Body of pancreas (tissue), 4 donors: ENCODE results near the gene RGS8. TPM values are rescaled to one million over a fixed set of nuclear protein-coding genes. Genes with fewer than 3 reads are reported as not detected.

Experiments used
- ATAC-seq: fragments of 150-250 bp; one replicate; pipeline ENCODE4 v1.9.1; 2016
- DNase-seq, 4 donors: peaks; one replicate each; pipeline ENCODE4 v3.0.0-alpha.2; 2019
- H3K27ac ChIP-seq, 4 donors: fragments of 200-600 bp; sonication (generic); 1 replicate in 3 of 4; 2 replicates in 1 of 4; pipeline versions ENCODE4 v1.5.1 to v1.6.1; 2016 to 2019; ENCODE audit warnings: mild to moderate bottlenecking in 1 of 4, mixed read lengths in 1 of 4, moderate library complexity in 1 of 4
- H3K27me3 ChIP-seq, 2 donors: fragments of 200-600 bp; sonication (generic); one replicate each; pipeline ENCODE4 v1.6.0; 2016; ENCODE audit warnings: mild to moderate bottlenecking in 1 of 2
- H3K36me3 ChIP-seq, 2 donors: fragments of 200-600 bp; sonication (generic); replicated peaks in 1 of 2; 2 replicates each; pipeline ENCODE4 v1.5.1; 2016; ENCODE audit warnings: low read depth in 2 of 2; ENCODE audit not compliant: insufficient read depth in 1 of 2
- H3K4me1 ChIP-seq: fragments of 200-600 bp; sonication (generic); one replicate; pipeline ENCODE4 v1.6.0; 2016
- H3K4me3 ChIP-seq, 2 donors: fragments of 200-600 bp; sonication (generic); 1 replicate in 1 of 2; 2 replicates in 1 of 2; pipeline ENCODE4 v1.5.1; 2016 to 2019
- H3K9me3 ChIP-seq, 3 donors: fragments of 200-600 bp; sonication (generic); 1 replicate in 2 of 3; 2 replicates in 1 of 3; pipeline ENCODE4 v1.5.1; 2016
- CTCF ChIP-seq, 7 experiments: fragments of 450-650 bp in 4 of 7; fragments of 200-600 bp in 3 of 7; sonication (generic) in 3 of 7; IDR thresholded peaks; one replicate each; pipeline ENCODE4 v1.5.1; 2016 to 2019; ENCODE audit warnings: antibody characterized with exemption in 7 of 7
- POLR2A ChIP-seq, 3 donors: fragments of 450-650 bp; IDR thresholded peaks; one replicate each; pipeline ENCODE4 v1.6.1; 2016; ENCODE audit warnings: antibody characterized with exemption in 3 of 3, mild to moderate bottlenecking in 2 of 3
- WGBS, 2 donors: methylation state at CpG; one replicate each; pipeline ENCODE4 v1.1.5; 2017; 5-methylcytosine and 5-hydroxymethylcytosine counted together
- intact Hi-C: fragments of 100-400 bp; cut with DNase I; formaldehyde crosslinking; loops from one replicate; pipeline ENCODE4 v1.15.1; 2023
- total RNA-seq, 2 donors: library from RNA; depleted of rRNA; stranded (reverse); fragments of >200 nt; gene quantifications; one replicate each; pipeline ENCODE4 v1.1.0, GENCODE V29; 2016

Gene RGS8
- total RNA-seq, 2 donors from 2014 or later = not detected

- no peak for TF ChIP-seq POLR2A (IDR thresholded peaks at IDR 0.05)
- no peak for TF ChIP-seq CTCF (IDR thresholded peaks at IDR 0.05)
- DNase-seq = no peak
- no peaks in the 10 kb centered on the region for H3K4me1 ChIP-seq
- no peaks in the 10 kb centered on the region for H3K9me3 ChIP-seq
- H3K4me3 ChIP-seq = no peak overlapping the region
- no peaks in the 10 kb centered on the region for H3K36me3 ChIP-seq
- ATAC-seq = no peak
- H3K27ac ChIP-seq = no peak overlapping the region
- intact Hi-C loops = no loop called here
- 57 to 64% methylated on average over 3 of the region's 3 CpGs for WGBS, 2 donors
- no peaks in the 10 kb centered on the region for H3K27me3 ChIP-seq
Observed at GRCh38 chr1:182652933-182653332, 31.5 kb downstream of the RGS8 start.

- Histone ChIP-seq H3K4me1 (no peaks in the 10 kb centered on the region), H3K27me3 (no peaks in the 10 kb centered on the region), H3K4me3 (no peak overlapping the region), H3K36me3 (no peaks in the 10 kb centered on the region), H3K27ac (no peak overlapping the region), H3K9me3 (no peaks in the 10 kb centered on the region)
- ATAC-seq (no peak), DNase-seq (no peak)
- WGBS, 2 donors = 51 to 53% methylated on average over 3 of the region's 3 CpGs
- intact Hi-C loops = no loop called here
- TF ChIP-seq POLR2A (IDR thresholded peaks at IDR 0.05) (no peak), CTCF (IDR thresholded peaks at IDR 0.05) (no peak)
Observed at GRCh38 chr1:182651339-182651724, 33.1 kb downstream of the RGS8 start.

- Histone ChIP-seq H3K9me3 (no peaks in the 10 kb centered on the region), H3K27me3 (no peaks in the 10 kb centered on the region), H3K27ac (no peak overlapping the region), H3K36me3 (no peaks in the 10 kb centered on the region), H3K4me3 (no peak overlapping the region), H3K4me1 (no peaks in the 10 kb centered on the region)
- intact Hi-C loops = no loop called here
- ATAC-seq (no peak), DNase-seq (no peak)
- 73 to 77% methylated on average over 6 of the region's 6 CpGs for WGBS, 2 donors
- no peak for TF ChIP-seq CTCF (IDR thresholded peaks at IDR 0.05)
- no peak for TF ChIP-seq POLR2A (IDR thresholded peaks at IDR 0.05)
Observed at GRCh38 chr1:182650678-182651338, 33.6 kb downstream of the RGS8 start.

GRCh38 chr1:182649041-182649440, 35.3 kb downstream of the RGS8 start:
- Histone ChIP-seq H3K4me3 (no peak overlapping the region), H3K9me3 (no peaks in the 10 kb centered on the region), H3K27ac (no peak overlapping the region), H3K27me3 (no peaks in the 10 kb centered on the region), H3K36me3 (no peaks in the 10 kb centered on the region), H3K4me1 (no peaks in the 10 kb centered on the region)
- intact Hi-C loops = no loop called here
- TF ChIP-seq CTCF (IDR thresholded peaks at IDR 0.05) = no peak
- TF ChIP-seq POLR2A (IDR thresholded peaks at IDR 0.05) = no peak
- ATAC-seq (no peak), DNase-seq (no peak)
- 86 to 87% methylated on average over 7 of the region's 7 CpGs for WGBS, 2 donors

- H3K27ac ChIP-seq = no peak overlapping the region
- no peak for TF ChIP-seq CTCF (IDR thresholded peaks at IDR 0.05)
- no peak for TF ChIP-seq POLR2A (IDR thresholded peaks at IDR 0.05)
- DNase-seq (no peak), ATAC-seq (no peak)
- H3K4me3 ChIP-seq = no peak overlapping the region
- H3K9me3 ChIP-seq = no peaks in the 10 kb centered on the region
- intact Hi-C loops = no loop called here
- no peaks in the 10 kb centered on the region for H3K27me3 ChIP-seq
- no peaks in the 10 kb centered on the region for H3K36me3 ChIP-seq
- WGBS, 2 donors = 15 to 26% methylated on average over 2 of the region's 2 CpGs
- H3K4me1 ChIP-seq = no peaks in the 10 kb centered on the region
Observed at GRCh38 chr1:182646739-182647138, 37.6 kb downstream of the RGS8 start.
